NCI-H82 treated with DMSO at 0.1 percent for 48 hours (cell line): Measurements from ENCODE around the gene VIPAS39.

ENCODE experiments used
- DNase-seq: peaks from one replicate; lab custom pipeline; 2025; ENCODE audit not compliant: unreplicated experiment; lab: John Stamatoyannopoulos, UW

Gene VIPAS39

DNA sequence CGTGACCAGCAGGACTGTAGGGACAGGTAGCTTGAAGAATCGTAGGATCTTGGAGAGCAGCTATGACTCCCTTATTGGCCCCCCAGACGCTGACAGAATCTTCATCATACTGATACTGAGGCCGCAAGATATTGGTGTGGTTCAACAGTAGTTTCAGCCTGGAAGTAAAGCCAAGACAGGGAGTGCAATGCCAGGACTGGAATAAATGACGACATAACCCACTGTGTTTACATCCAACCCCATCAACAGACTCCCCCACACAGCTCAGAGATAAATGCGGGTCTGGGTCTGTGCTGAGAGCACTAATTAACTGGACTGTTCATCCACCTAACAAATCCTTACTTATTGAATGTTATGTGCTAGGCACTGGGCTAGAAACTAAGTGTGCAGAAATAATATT is 50.7 kb downstream of the VIPAS39 start:
- no peak for DNase-seq

DNA sequence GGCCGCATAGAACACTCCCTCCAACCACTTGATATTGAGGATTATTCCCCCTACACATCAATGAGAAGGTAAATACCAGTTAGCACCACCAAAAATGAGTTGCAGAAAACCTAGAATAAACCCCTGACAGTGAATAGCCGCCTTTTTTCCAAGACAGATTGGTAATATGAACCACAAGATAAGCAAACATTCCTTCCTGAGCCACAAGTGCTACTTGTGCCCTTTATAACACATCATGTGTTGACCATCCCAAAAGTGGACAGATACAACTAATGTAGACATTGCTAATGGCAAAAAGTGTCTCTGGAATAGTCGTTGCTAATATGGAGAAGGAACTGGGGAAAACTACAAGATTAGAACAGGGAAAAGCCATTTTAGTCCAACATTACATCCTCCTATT is 51.3 kb downstream of the VIPAS39 start:
- no peak for DNase-seq

DNA sequence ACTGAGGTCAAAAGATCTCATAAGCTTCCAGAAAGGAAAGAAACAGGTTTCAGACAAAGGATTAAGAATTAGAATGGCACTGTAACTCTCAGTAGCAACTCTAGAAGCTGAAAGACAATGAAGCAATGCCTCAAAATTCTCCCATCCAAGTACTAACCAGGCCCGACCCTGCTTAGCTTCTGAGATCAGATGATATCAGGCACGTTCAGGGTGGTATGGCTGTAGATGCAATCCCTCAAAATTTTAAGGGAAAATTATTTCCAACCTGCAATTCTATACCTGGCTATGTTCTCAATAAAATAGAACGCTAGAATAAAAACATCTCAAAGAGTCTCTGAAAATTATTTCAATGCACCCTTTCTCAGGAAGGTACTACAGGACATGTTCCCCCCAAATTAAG is 53.6 kb downstream of the VIPAS39 start:
- DNase-seq: no peak

DNA sequence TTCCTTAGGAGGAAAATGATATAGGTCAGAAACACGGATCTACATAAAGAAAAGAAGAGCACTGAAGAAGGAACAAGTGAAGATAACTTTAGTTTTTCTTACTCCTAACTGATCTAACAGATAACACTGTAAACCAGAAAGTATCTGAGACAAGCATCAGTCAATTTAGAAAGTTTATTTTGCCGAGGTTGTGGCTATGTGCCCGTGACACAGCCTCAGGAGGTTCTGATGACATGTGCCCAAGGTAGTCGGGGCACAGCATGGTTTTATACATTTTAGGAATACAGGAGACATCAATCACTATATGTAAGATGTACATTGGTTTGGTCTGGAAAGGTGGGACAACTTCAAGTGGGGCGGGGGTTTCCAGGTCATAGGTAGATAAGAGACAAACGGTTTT is 57.2 kb downstream of the VIPAS39 start:
- no peak for DNase-seq

DNA sequence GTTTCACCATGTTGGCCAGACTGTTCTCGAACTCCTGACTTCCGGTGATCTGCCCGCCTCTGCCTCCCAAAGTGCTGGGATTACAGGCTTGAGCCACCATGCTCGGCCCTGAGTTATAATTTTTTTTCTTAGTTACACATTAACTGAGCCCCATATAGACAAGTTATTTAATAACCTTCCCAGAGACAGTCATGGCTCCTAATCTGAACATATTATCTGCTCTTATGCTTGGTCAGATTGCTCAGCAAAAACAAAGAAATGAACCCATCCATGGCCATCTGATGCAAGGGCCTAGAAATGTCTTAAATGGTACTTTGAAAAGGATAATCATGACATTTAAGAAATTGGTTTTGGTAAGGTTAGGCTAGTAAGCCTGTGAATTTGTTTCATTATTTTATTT is 67.2 kb downstream of the VIPAS39 start:
- no peak for DNase-seq

DNA sequence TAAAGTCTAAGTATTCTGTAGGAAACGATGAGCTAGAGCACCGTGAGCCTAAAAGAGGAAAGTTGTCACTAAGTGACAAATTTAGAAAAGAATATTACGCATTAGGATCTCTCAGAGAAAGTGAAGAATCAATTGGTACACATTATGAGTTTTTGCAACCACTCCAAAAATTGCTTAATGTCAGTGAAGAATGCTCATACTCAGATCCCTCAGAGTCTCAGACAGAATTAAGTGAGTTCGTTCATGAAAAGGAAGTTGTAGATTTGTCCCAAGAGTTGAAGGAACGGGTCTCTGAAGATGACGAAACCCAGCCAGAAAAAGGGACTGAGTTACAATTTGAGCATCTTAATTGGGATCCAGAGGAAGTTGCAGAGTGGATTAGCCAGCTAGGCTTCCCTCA is 78.7 kb downstream of the VIPAS39 start:
- DNase-seq: no peak

DNA sequence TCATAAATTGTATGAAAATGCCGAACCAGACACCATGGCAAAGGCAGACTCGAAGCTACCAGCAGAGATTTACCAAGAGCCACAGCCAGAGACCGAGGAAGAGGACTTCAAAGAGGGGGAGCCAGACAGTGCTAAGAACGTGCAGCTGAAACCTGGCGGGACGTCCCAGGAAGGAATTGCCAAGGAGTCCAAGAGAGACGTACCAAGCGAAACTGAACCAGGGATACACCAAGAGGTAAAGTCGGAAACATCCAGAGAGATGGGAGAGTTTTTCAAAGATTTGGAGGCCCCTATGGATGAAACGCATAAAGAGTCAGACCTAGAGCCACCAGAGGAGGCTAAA is 79.9 kb downstream of the VIPAS39 start:
- no peak for DNase-seq

DNA sequence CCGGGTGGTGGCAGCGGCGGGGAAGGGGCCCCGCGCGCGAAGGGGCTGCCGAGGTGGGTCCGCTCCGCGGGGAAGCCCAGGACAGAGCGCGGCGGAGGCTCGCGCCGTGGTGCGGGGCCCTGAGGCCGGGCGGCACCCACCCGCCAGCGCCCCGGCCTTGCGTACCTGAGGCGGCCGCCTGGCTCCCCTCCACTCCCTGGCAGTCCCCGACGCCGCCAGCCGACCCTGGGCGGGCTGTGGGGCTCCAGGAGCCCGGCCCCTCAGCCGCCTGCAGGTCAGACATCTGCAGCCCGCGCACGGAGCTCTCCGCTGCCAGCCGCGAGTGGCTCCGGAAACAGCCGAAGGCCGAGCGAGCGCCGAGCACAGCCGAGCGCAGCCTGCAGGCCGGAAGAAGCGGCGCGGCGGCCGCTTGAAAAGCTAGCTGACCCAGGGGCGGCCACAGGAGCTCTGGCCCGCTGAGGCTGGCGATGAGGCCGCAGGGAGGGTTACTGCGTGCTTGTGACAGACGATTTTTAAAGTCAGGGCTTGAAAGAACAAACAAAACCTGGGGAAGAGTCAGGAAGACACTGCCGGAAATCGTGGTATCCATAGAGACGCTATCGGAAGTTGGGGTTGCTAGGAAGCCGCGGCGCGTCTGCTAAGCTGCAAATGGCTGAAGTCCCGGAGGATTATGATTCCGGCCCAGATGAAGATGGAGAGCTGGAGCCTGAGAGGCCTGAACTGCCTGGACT is 80.5 kb downstream of the VIPAS39 start, which contains the start of the genes SAMD15 and TMED8:
Gene SAMD15 (plus strand): TSS at position 609 of the 731 bp plus-strand sequence. CDS start 40 bp downstream, at position 649.
Gene TMED8 (minus strand): TSS at position 324 of the 731 bp plus-strand sequence. CDS start 41 bp downstream, at position 283.
- DNase-seq: peak; percentile 69
